SU-DHL-6 (cell line): ENCODE measurements around the gene TIMP2.

Experiments used
- H2AFZ ChIP-seq: fragments of 200-600 bp; sonication (generic); 2 replicates; pipeline ENCODE4 v1.6.1; 2014; ENCODE audit warnings: low read depth, mild to moderate bottlenecking, moderate library complexity, mixed read lengths, antibody characterized with exemption, low read length; ENCODE audit not compliant: severe bottlenecking
- H3F3A ChIP-seq: fragments of 200-600 bp; shearing (Covaris generic); 2 replicates; pipeline ENCODE4 v1.6.0; 2016; ENCODE audit warnings: antibody characterized with exemption, mild to moderate bottlenecking; ENCODE audit not compliant: insufficient read depth
- H3K27ac ChIP-seq: fragments of 200-600 bp; sonication (generic); 2 replicates; pipeline ENCODE4 v1.5.1; 2016; ENCODE audit warnings: low read depth, mild to moderate bottlenecking, low read length, moderate library complexity, mixed read lengths
- H3K27me3 ChIP-seq: fragments of 200-600 bp; sonication (generic), shearing (Covaris generic); 2 replicates; pipeline ENCODE4 v1.6.0; 2014; ENCODE audit warnings: mild to moderate bottlenecking, low read length
- H3K36me3 ChIP-seq: fragments of 200-600 bp; sonication (generic); 2 replicates; pipeline ENCODE4 v1.6.1; 2014; ENCODE audit warnings: mild to moderate bottlenecking, low read length, mixed read lengths
- H3K4me2 ChIP-seq: fragments of 300-600, 200-600 bp; shearing (Covaris generic), sonication (generic); 2 replicates; pipeline ENCODE4 v1.6.0; 2014; ENCODE audit warnings: low read length, low read depth, mild to moderate bottlenecking; ENCODE audit not compliant: poor library complexity, severe bottlenecking
- H3K4me3 ChIP-seq: fragments of 200-600 bp; sonication (generic); 2 replicates; pipeline ENCODE4 v1.5.1; 2014; ENCODE audit warnings: antibody characterized with exemption, low read length, mild to moderate bottlenecking, mixed read lengths; ENCODE audit not compliant: insufficient read depth, poor library complexity, severe bottlenecking
- H3K79me2 ChIP-seq: fragments of 200-600 bp; sonication (generic); 2 replicates; pipeline ENCODE4 v1.6.1; 2014; ENCODE audit warnings: mild to moderate bottlenecking, low read length, moderate library complexity; ENCODE audit not compliant: insufficient read depth
- H3K9ac ChIP-seq: fragments of 200-600 bp; sonication (generic); 2 replicates; pipeline ENCODE4 v1.7.0; 2014; ENCODE audit warnings: mild to moderate bottlenecking, low read length
- H3K9me2 ChIP-seq: fragments of 200-600 bp; sonication (generic); replicated peaks from 2 replicates; pipeline ENCODE4 v1.6.1; 2014; ENCODE audit warnings: low read length; ENCODE audit not compliant: insufficient read depth
- H3K9me3 ChIP-seq: fragments of 200-600 bp; sonication (generic); 2 replicates; pipeline ENCODE4 v1.6.1; 2014; ENCODE audit warnings: low read length, mixed read lengths; ENCODE audit not compliant: insufficient read depth
- H4K20me1 ChIP-seq: fragments of 200-600 bp; sonication (generic); 2 replicates; pipeline ENCODE4 v1.6.1; 2014; ENCODE audit warnings: low read depth, mild to moderate bottlenecking, antibody characterized with exemption, low read length, moderate library complexity, mixed read lengths
- EZH2phosphoT487 ChIP-seq: fragments of 200-600 bp; sonication (generic), shearing (Covaris generic); conservative IDR thresholded peaks from 2 replicates; pipeline ENCODE4 v1.6.1; 2018; ENCODE audit warnings: mild to moderate bottlenecking, antibody characterized with exemption, low read length, moderate library complexity, mixed read lengths
- TF ChIP-seq, protein P1 (sequence below): fragments of 200-600 bp; sonication (generic); IDR thresholded peaks from one replicate; pipeline ENCODE4 v1.5.1; 2017; ENCODE audit warnings: antibody characterized with exemption, mild to moderate bottlenecking, low read length, moderate library complexity; ENCODE audit not compliant: insufficient read depth, poor library complexity, severe bottlenecking

TIMP2 gene

DNA sequence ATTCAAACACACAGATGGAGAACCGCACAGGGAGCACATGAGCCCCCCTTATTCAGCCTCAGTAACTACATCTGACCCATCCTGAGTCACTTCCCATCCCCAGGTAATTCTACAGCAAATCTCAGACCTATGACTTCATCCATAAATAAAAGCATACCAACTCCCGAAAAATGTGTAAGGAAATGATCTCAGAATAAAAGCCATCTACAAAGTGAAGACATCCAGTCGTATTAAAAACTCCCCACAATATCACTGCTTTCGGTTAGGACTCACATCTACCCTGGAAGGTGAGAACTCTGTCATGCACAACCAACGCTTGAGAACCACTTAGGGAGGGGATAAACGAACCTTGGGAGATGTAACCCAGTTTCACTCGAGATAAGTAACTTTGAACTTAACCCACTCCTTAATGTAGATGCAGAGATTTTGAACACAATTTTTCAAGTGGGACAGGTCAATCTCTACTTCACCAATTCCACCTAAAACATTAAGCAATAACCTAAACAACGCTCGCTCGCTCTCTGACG, 85.9 kb downstream of the TIMP2 start:
- H3K4me3 ChIP-seq: peak overlapping the region; percentile 95
- H4K20me1 ChIP-seq: no peaks in the 10 kb centered on the region; the same call in 1 of the 2 replicates
- peaks cover 48% of the 10 kb centered on the region for H3K79me2 ChIP-seq
- peak overlapping the region; percentile 82 for H3K9ac ChIP-seq
- peak overlapping the region; percentile 69 for H3K4me2 ChIP-seq
- no peaks in the 10 kb centered on the region for H3K9me3 ChIP-seq
- H3F3A ChIP-seq: no peaks in the 10 kb centered on the region
- no peaks in the 10 kb centered on the region for H3K27me3 ChIP-seq
- peaks cover 17% of the 10 kb centered on the region; the same call in 1 of the 2 replicates for H3K36me3 ChIP-seq
- 0 out of 2 replicates have a peak overlapping the region, but pooled peaks have one; percentile 44 for H3K27ac ChIP-seq
- no peak for TF ChIP-seq EZH2phosphoT487
- TF ChIP-seq, protein P1, sequence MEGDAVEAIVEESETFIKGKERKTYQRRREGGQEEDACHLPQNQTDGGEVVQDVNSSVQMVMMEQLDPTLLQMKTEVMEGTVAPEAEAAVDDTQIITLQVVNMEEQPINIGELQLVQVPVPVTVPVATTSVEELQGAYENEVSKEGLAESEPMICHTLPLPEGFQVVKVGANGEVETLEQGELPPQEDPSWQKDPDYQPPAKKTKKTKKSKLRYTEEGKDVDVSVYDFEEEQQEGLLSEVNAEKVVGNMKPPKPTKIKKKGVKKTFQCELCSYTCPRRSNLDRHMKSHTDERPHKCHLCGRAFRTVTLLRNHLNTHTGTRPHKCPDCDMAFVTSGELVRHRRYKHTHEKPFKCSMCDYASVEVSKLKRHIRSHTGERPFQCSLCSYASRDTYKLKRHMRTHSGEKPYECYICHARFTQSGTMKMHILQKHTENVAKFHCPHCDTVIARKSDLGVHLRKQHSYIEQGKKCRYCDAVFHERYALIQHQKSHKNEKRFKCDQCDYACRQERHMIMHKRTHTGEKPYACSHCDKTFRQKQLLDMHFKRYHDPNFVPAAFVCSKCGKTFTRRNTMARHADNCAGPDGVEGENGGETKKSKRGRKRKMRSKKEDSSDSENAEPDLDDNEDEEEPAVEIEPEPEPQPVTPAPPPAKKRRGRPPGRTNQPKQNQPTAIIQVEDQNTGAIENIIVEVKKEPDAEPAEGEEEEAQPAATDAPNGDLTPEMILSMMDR: no peak
- H3K9me2 ChIP-seq: no peaks in the 10 kb centered on the region
- no peak overlapping the region for H2AFZ ChIP-seq

DNA sequence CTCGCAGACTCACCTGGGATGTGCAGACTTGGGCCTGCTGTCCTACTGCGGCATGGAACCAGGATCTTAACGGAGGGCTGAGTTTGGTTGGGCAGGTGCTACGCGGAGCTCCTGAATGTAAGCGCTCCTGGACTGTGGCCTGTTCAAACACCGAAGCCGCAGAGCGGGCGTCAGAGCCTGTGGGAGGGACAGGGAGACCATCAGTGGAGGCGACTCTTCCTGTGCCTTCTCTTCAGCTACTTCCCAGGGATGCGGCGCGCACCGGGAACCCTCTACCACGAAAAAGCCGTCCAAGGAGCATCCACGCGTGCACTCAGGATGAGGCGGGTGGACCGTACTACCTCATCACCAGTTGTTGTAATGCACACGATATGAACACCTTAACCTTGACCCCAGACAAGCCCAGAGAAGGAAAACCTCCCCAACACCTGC, 86.6 kb downstream of the TIMP2 start:
- no peaks in the 10 kb centered on the region for H3K9me3 ChIP-seq
- no peaks in the 10 kb centered on the region for H3K27me3 ChIP-seq
- no peaks in the 10 kb centered on the region for H3K9me2 ChIP-seq
- peaks cover 18% of the 10 kb centered on the region; the same call in 1 of the 2 replicates for H3K36me3 ChIP-seq
- H3K27ac ChIP-seq: no peak overlapping the region
- no peaks in the 10 kb centered on the region for H3F3A ChIP-seq
- H3K79me2 ChIP-seq: peaks cover 48% of the 10 kb centered on the region
- H3K4me3 ChIP-seq: no peak overlapping the region
- H3K4me2 ChIP-seq: peak overlapping the region; percentile 69
- TF ChIP-seq, protein P1: no peak
- TF ChIP-seq EZH2phosphoT487: no peak
- H4K20me1 ChIP-seq: no peaks in the 10 kb centered on the region; the same call in 1 of the 2 replicates
- H3K9ac ChIP-seq: peak overlapping the region; percentile 82; the same call in 1 of the 2 replicates
- H2AFZ ChIP-seq: no peak overlapping the region

DNA sequence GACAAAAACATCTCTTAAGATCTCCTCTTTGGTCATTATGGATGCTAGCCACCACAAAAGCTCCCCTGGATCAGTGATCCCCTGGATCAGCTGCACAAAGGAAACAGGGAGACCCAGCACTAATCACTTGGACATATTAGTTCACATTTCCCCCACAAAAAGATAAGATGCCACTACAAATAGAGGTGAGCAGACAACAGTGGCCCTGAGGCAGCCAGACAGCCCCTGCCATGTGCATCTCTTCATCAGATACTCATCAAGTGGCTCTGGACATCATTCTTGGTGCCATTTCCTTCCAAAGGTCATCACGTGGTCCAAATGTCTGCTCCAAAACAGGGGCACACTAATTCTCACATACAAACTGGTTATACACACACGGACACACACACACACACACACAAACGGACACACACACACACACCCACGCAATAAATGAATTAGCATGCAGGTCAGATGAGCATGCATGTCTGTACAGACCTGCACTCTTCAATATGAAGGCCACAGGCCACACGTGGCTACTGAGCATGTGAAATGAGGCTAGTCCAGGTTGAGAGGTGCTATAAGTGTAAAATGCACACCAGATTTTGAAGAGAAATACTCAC, 88.7 kb downstream of the TIMP2 start:
- Histone ChIP-seq H3K9me3 (no peaks in the 10 kb centered on the region), H3K27me3 (no peaks in the 10 kb centered on the region), H3K9me2 (no peaks in the 10 kb centered on the region), H4K20me1 (no peaks in the 10 kb centered on the region; the same call in 1 of the 2 replicates), H3K27ac (no peak overlapping the region), H2AFZ (no peak overlapping the region), H3K9ac (no peak overlapping the region), H3K79me2 (peaks cover 54% of the 10 kb centered on the region), H3K36me3 (peaks cover 25% of the 10 kb centered on the region; the same call in 1 of the 2 replicates), H3K4me2 (no peak overlapping the region), H3F3A (no peaks in the 10 kb centered on the region), H3K4me3 (no peak overlapping the region)
- TF ChIP-seq EZH2phosphoT487: no peak
- TF ChIP-seq, protein P1: no peak
